OCI-LY7 (cell line): Measurements from ENCODE around the gene GSE1.

Experiments used
- CTCF ChIP-seq: fragments of 200-600 bp; sonication (generic); conservative IDR thresholded peaks from 2 replicates; pipeline ENCODE4 v1.5.1; 2014; ENCODE audit warnings: mild to moderate bottlenecking, antibody characterized with exemption, low read length, moderate library complexity, mixed read lengths
- EZH2phosphoT487 ChIP-seq: fragments of 200-600 bp; sonication (generic); IDR thresholded peaks from 2 replicates; pipeline ENCODE4 v1.6.1; 2018; ENCODE audit warnings: low read depth, borderline replicate concordance, mild to moderate bottlenecking, mixed run types, antibody characterized with exemption, low read length, moderate library complexity, mixed read lengths

DNA sequence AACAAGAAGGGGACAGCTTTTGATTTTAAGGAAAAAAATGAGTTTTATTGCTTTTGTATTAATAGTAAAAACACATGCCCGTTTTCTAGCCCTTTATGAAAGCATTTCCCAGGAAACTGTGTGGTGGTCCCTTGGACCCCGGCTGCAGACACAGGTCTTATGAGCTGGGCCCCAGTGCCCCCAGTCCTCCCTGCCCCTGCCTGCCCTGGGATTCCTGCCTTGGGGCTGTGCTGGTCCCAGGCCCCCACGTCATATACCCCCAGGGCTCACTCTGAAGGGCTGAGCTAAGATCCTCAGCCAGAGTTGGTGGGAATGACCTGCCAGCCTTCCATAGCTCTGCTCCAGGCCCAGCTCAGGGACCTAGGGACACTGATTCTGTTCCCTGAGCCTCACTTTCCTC lies 44.9 kb downstream of the GSE1 start:
- TF ChIP-seq CTCF (no peak), EZH2phosphoT487 (no peak)
